Neural cell (in vitro differentiated cells): ENCODE results near the gene AFF2. TPM values are rescaled to one million over a fixed set of nuclear protein-coding genes. Genes with fewer than 3 reads are reported as not detected.

Experiments used
- H2AFZ ChIP-seq: fragments of 200-600, 300-800 bp; sonication (generic), shearing (Covaris generic); 2 replicates; pipeline ENCODE4 v1.6.0; 2014; ENCODE audit warnings: low read depth, mild to moderate bottlenecking, antibody characterized with exemption, low read length, moderate library complexity
- H3F3A ChIP-seq: fragments of 200-600 bp; shearing (Covaris generic); 2 replicates; pipeline ENCODE4 v1.6.1; 2016; ENCODE audit warnings: mild to moderate bottlenecking, moderate library complexity, mixed read lengths, antibody characterized with exemption, low read length; ENCODE audit not compliant: insufficient read depth, poor library complexity, severe bottlenecking
- H3K27ac ChIP-seq: fragments of 200-600, 300-800 bp; sonication (generic), shearing (Covaris generic); 2 replicates; pipeline ENCODE4 v1.5.1; 2014; ENCODE audit warnings: mild to moderate bottlenecking, low read length, moderate library complexity
- H3K27me3 ChIP-seq: fragments of 300-800, 200-600 bp; sonication (generic), shearing (Covaris generic); 2 replicates; pipeline ENCODE4 v1.6.0; 2014; ENCODE audit warnings: mild to moderate bottlenecking, low read depth, low read length, moderate library complexity; ENCODE audit not compliant: insufficient read depth
- H3K36me3 ChIP-seq: fragments of 300-800, 200-600 bp; sonication (generic), shearing (Covaris generic); 2 replicates; pipeline ENCODE4 v1.5.1; 2014; ENCODE audit warnings: mild to moderate bottlenecking, antibody characterized with exemption, low read length, moderate library complexity; ENCODE audit not compliant: insufficient read depth
- H3K4me2 ChIP-seq: fragments of 300-800, 200-600 bp; sonication (generic), shearing (Covaris generic); 2 replicates; pipeline ENCODE4 v1.6.0; 2014; ENCODE audit warnings: mild to moderate bottlenecking, low read length
- H3K4me3 ChIP-seq: fragments of 300-800, 200-600 bp; sonication (generic), shearing (Covaris generic); 2 replicates; pipeline ENCODE4 v1.5.1; 2014; ENCODE audit warnings: mild to moderate bottlenecking, low read length, moderate library complexity
- H3K79me2 ChIP-seq: fragments of 200-600 bp; shearing (Covaris generic); replicated peaks from 2 replicates; pipeline ENCODE4 v1.6.0; 2014; ENCODE audit warnings: mild to moderate bottlenecking, low read length, moderate library complexity; ENCODE audit not compliant: insufficient read depth
- H3K9ac ChIP-seq: fragments of 300-800, 200-600 bp; sonication (generic), shearing (Covaris generic); 2 replicates; pipeline ENCODE4 v1.6.1; 2016; ENCODE audit warnings: mild to moderate bottlenecking, low read length, mixed read lengths
- H3K9me2 ChIP-seq: fragments of 200-600 bp; shearing (Covaris generic); 2 replicates; pipeline ENCODE4 v1.6.1; 2016; ENCODE audit warnings: mild to moderate bottlenecking, low read length, mixed read lengths; ENCODE audit not compliant: insufficient read depth
- H3K9me3 ChIP-seq: fragments of 200-600, 300-800 bp; sonication (generic), shearing (Covaris generic); 2 replicates; pipeline ENCODE4 v1.6.1; 2016; ENCODE audit warnings: mild to moderate bottlenecking, mixed run types, low read length, moderate library complexity, mixed read lengths
- H4K20me1 ChIP-seq: fragments of 200-600 bp; shearing (Covaris generic); 2 replicates; pipeline ENCODE4 v1.6.1; 2016; ENCODE audit warnings: mild to moderate bottlenecking, mixed run types; ENCODE audit not compliant: insufficient read depth
- EP300 ChIP-seq: fragments of 450-650 bp; conservative IDR thresholded peaks from 2 replicates; pipeline ENCODE4 v1.6.1; 2014; ENCODE audit warnings: antibody characterized with exemption, mild to moderate bottlenecking, moderate library complexity; ENCODE audit not compliant: poor library complexity, severe bottlenecking
- EZH2 ChIP-seq: fragments of 200-600, 300-800 bp; shearing (Covaris generic), sonication (generic); IDR thresholded peaks from 2 replicates; pipeline ENCODE4 v1.6.1; 2014; ENCODE audit warnings: antibody characterized with exemption, low read length, borderline replicate concordance, mild to moderate bottlenecking; ENCODE audit not compliant: insufficient read depth, poor library complexity, severe bottlenecking
- MXI1 ChIP-seq: fragments of 450-650 bp; conservative IDR thresholded peaks from 2 replicates; pipeline ENCODE4 v1.6.1; 2014; ENCODE audit warnings: antibody characterized with exemption, mild to moderate bottlenecking; ENCODE audit not compliant: poor library complexity, severe bottlenecking
- POLR2AphosphoS5 ChIP-seq: IDR thresholded peaks from 2 replicates; pipeline ENCODE4 v1.6.1; 2012
- RAD21 ChIP-seq: fragments of 450-650 bp; conservative IDR thresholded peaks from 2 replicates; pipeline ENCODE4 v1.6.1; 2014; ENCODE audit warnings: antibody characterized with exemption, mild to moderate bottlenecking, moderate library complexity
- SMC3 ChIP-seq: fragments of 450-650 bp; conservative IDR thresholded peaks from 2 replicates; pipeline ENCODE4 v1.6.1; 2014; ENCODE audit warnings: antibody characterized with exemption, mild to moderate bottlenecking, moderate library complexity; ENCODE audit not compliant: poor library complexity
- TAF1 ChIP-seq: IDR thresholded peaks from 2 replicates; pipeline ENCODE4 v1.6.1; 2012; ENCODE audit warnings: low read depth
- polyA plus RNA-seq: library from polyadenylated mRNA; depleted of rRNA; stranded (reverse); fragments of >200 nt; gene quantifications from 2 replicates; pipeline ENCODE4 v1.2.3, GENCODE V29; 2014
- TF ChIP-seq, protein P1 (sequence below): IDR thresholded peaks from 2 replicates; pipeline ENCODE4 v1.6.1; 2012; ENCODE audit warnings: borderline replicate concordance
- TF ChIP-seq, protein P2 (sequence below): fragments of 450-650 bp; IDR thresholded peaks from 2 replicates; pipeline ENCODE4 v1.5.1; 2014; ENCODE audit warnings: antibody characterized with exemption, mild to moderate bottlenecking, moderate library complexity; ENCODE audit not compliant: poor library complexity, severe bottlenecking

AFF2 gene
- polyA plus RNA-seq, 1 donor from 2014 or later: 10.5 TPM

DNA sequence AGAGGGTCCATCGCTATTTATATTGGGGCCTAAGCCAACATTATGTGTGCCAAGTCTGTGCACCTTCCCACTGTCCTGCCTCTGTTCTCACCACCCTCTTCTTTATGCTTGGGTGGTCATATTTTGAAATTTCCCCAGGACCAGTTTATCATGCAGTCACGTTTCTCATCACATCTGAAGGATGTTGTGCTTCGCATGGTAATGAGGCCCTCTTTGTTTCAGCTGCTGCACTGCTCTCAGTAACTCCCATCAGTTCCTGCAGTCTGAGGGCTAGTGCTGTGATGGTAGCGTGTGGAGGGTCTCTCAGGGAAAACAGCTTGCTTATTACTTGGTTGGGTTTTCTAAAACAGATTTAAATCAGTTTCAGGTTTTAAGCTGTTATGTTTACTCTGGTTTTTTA, 288.0 kb downstream of the AFF2 start:
- no peak overlapping the region for H3K9ac ChIP-seq
- H2AFZ ChIP-seq: no peak overlapping the region
- no peak overlapping the region for H3K27ac ChIP-seq
- no peaks in the 10 kb centered on the region for H4K20me1 ChIP-seq
- no peaks in the 10 kb centered on the region for H3K9me2 ChIP-seq
- no peaks in the 10 kb centered on the region for H3F3A ChIP-seq
- TF ChIP-seq, protein P1, sequence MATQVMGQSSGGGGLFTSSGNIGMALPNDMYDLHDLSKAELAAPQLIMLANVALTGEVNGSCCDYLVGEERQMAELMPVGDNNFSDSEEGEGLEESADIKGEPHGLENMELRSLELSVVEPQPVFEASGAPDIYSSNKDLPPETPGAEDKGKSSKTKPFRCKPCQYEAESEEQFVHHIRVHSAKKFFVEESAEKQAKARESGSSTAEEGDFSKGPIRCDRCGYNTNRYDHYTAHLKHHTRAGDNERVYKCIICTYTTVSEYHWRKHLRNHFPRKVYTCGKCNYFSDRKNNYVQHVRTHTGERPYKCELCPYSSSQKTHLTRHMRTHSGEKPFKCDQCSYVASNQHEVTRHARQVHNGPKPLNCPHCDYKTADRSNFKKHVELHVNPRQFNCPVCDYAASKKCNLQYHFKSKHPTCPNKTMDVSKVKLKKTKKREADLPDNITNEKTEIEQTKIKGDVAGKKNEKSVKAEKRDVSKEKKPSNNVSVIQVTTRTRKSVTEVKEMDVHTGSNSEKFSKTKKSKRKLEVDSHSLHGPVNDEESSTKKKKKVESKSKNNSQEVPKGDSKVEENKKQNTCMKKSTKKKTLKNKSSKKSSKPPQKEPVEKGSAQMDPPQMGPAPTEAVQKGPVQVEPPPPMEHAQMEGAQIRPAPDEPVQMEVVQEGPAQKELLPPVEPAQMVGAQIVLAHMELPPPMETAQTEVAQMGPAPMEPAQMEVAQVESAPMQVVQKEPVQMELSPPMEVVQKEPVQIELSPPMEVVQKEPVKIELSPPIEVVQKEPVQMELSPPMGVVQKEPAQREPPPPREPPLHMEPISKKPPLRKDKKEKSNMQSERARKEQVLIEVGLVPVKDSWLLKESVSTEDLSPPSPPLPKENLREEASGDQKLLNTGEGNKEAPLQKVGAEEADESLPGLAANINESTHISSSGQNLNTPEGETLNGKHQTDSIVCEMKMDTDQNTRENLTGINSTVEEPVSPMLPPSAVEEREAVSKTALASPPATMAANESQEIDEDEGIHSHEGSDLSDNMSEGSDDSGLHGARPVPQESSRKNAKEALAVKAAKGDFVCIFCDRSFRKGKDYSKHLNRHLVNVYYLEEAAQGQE: no peak
- TF ChIP-seq EP300: no peak
- no peak for TF ChIP-seq EZH2
- TF ChIP-seq RAD21: no peak
- TF ChIP-seq POLR2AphosphoS5: no peak
- no peak for TF ChIP-seq SMC3
- TF ChIP-seq, protein P2, sequence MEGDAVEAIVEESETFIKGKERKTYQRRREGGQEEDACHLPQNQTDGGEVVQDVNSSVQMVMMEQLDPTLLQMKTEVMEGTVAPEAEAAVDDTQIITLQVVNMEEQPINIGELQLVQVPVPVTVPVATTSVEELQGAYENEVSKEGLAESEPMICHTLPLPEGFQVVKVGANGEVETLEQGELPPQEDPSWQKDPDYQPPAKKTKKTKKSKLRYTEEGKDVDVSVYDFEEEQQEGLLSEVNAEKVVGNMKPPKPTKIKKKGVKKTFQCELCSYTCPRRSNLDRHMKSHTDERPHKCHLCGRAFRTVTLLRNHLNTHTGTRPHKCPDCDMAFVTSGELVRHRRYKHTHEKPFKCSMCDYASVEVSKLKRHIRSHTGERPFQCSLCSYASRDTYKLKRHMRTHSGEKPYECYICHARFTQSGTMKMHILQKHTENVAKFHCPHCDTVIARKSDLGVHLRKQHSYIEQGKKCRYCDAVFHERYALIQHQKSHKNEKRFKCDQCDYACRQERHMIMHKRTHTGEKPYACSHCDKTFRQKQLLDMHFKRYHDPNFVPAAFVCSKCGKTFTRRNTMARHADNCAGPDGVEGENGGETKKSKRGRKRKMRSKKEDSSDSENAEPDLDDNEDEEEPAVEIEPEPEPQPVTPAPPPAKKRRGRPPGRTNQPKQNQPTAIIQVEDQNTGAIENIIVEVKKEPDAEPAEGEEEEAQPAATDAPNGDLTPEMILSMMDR: no peak
- no peak for TF ChIP-seq MXI1
- no peak for TF ChIP-seq TAF1
- H3K4me2 ChIP-seq: no peak overlapping the region
- no peak overlapping the region for H3K4me3 ChIP-seq
- no peaks in the 10 kb centered on the region for H3K9me3 ChIP-seq
- no peaks in the 10 kb centered on the region for H3K79me2 ChIP-seq
- no peaks in the 10 kb centered on the region for H3K36me3 ChIP-seq
- no peaks in the 10 kb centered on the region for H3K27me3 ChIP-seq

GRCh38 chrX:148794350-148794749, 293.9 kb downstream of the AFF2 start:
- H3K79me2 ChIP-seq: no peaks in the 10 kb centered on the region
- TF ChIP-seq POLR2AphosphoS5 (no peak), MXI1 (no peak), RAD21 (no peak)
- TF ChIP-seq, protein P1: no peak
- TF ChIP-seq, protein P2: no peak

More at GRCh38 chrX:148794350-148794749, 293.9 kb downstream of the AFF2 start:
- no peaks in the 10 kb centered on the region for H3K9me2 ChIP-seq
- H3K27me3 ChIP-seq: no peaks in the 10 kb centered on the region
- no peaks in the 10 kb centered on the region for H3K9me3 ChIP-seq
- H3K9ac ChIP-seq: no peak overlapping the region
- no peak overlapping the region for H3K4me3 ChIP-seq
- H2AFZ ChIP-seq: no peak overlapping the region
- no peaks in the 10 kb centered on the region for H3F3A ChIP-seq
- no peaks in the 10 kb centered on the region for H3K36me3 ChIP-seq
- H3K4me2 ChIP-seq: no peak overlapping the region
- H3K27ac ChIP-seq: no peak overlapping the region
- no peaks in the 10 kb centered on the region for H4K20me1 ChIP-seq
